Duodenal mucosa (tissue), 2 donors: ENCODE measurements around the gene TMEFF2.

Experiments used
- H3K27ac ChIP-seq: one replicate; pipeline ENCODE4 v1.7.0; 2013; ENCODE audit warnings: low read depth, low read length
- H3K27me3 ChIP-seq, 2 donors: one replicate each; pipeline ENCODE4 v1.7.0; 2013; ENCODE audit warnings: low read length in 2 of 2, control low read depth in 1 of 2; ENCODE audit not compliant: insufficient read depth in 2 of 2, control insufficient read depth in 1 of 2
- H3K36me3 ChIP-seq, 2 donors: one replicate each; pipeline ENCODE4 v1.7.0; 2013; ENCODE audit warnings: low read length in 2 of 2, control low read depth in 1 of 2; ENCODE audit not compliant: insufficient read depth in 2 of 2, control insufficient read depth in 1 of 2
- H3K4me1 ChIP-seq, 2 donors: one replicate each; pipeline ENCODE4 v1.7.0; 2013; ENCODE audit warnings: low read length in 2 of 2, control low read depth in 1 of 2; ENCODE audit not compliant: insufficient read depth in 2 of 2, control insufficient read depth in 1 of 2
- H3K4me3 ChIP-seq, 2 donors: one replicate each; pipeline ENCODE4 v1.7.0; 2013; ENCODE audit warnings: low read length in 2 of 2, low read depth in 1 of 2
- H3K9ac ChIP-seq, 2 donors: one replicate each; pipeline ENCODE4 v1.7.0; 2013; ENCODE audit warnings: low read length in 2 of 2, low read depth in 1 of 2
- H3K9me3 ChIP-seq, 2 donors: one replicate each; pipeline ENCODE4 v1.7.0; 2013; ENCODE audit warnings: low read length in 2 of 2, control low read depth in 1 of 2; ENCODE audit not compliant: control insufficient read depth in 1 of 2

TMEFF2 gene

DNA sequence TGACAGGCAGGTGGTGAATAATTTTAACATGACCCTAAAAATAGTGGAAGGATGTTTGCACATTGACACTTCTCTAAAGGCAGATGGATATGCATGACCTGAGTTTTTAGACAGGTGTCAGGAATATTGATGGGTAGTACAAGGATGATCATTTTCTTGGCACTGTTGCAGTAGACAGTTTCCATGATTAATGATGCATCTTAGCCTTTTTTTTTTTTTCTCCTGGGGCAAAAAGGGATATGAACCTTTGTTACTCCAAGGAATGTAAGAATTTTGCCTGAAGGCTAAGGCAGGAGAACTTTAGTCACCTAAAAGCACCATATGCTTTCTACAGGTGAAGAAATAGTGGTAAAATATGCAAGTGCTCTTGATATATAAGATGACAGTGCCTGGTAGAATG is 211.5 kb downstream of the TMEFF2 start:
- Histone ChIP-seq H3K4me1 (no peaks in the 10 kb centered on the region), H3K27ac (no peak overlapping the region), H3K4me3 (no peak overlapping the region), H3K9ac (no peak overlapping the region), H3K27me3 (no peaks in the 10 kb centered on the region), H3K36me3 (no peaks in the 10 kb centered on the region), H3K9me3 (no peaks in the 10 kb centered on the region)

DNA sequence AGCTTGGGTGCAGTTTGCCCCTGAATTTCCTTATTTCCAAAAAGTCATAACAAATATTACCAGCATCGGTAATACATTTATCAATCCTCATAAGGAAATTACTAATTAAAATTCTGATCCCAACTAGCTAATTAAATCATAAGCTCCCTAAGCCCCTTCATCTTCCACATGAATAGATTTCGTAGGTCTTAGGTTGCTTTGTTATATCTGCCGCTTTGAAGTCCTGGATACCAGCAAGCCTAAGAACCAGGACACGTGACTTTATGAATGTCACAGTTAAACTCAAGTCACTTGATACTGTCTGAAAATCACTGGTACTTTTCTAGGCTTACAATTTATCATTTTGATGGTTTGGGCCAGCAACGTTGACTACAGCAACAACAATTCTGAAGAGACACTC is 213.0 kb downstream of the TMEFF2 start:
- H3K9ac ChIP-seq = no peak overlapping the region
- H3K4me1 ChIP-seq = no peaks in the 10 kb centered on the region
- H3K27me3 ChIP-seq = no peaks in the 10 kb centered on the region
- no peak overlapping the region for H3K27ac ChIP-seq
- H3K36me3 ChIP-seq = no peaks in the 10 kb centered on the region
- no peaks in the 10 kb centered on the region for H3K9me3 ChIP-seq
- H3K4me3 ChIP-seq = no peak overlapping the region

DNA sequence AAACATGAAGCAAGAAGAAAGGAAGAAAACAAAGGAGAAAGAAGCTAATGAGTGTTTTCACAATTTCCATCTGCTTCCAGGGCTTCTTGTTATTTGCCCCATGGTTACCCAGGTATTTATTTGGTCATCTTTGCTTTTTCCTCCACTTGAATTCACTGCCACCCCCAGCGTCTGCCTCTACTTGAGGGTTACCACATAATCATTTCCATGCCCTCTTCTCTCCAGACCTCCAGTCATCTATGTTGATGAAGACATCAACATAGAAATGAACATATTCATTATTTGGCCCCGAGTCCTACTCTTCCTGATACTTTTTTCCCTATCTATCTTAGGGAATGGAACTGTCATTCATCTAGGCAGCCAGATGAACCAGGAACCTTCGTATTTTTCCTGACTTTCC is 214.2 kb downstream of the TMEFF2 start:
- Histone ChIP-seq H3K4me3 (no peak overlapping the region), H3K9ac (no peak overlapping the region), H3K27ac (no peak overlapping the region), H3K27me3 (no peaks in the 10 kb centered on the region), H3K4me1 (no peaks in the 10 kb centered on the region), H3K36me3 (no peaks in the 10 kb centered on the region), H3K9me3 (no peaks in the 10 kb centered on the region)

DNA sequence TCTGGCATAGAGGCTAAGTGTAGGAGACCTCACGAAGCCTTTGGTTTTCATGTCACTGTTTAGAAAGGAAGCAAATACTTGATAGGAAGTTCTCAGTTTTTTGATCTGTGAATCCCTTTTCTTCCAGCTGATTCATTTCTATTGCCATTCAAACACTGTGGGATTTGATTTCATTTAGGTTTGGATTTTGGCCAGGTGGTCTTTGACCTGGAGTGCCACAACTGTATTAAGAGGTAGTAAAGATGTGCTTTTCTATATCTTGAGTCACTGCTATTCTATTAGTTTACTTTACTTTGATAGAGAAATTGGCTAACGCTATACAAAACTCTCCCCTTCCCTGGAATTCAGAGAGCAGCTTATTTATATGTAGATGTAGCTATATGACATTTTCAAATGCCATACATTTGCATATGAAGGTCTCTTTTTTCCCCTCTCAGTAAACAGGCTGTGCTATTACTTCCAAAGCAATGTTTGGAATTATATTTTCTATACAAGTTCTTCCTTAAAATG is 215.5 kb downstream of the TMEFF2 start:
- H3K27me3 ChIP-seq = no peaks in the 10 kb centered on the region
- no peak overlapping the region for H3K4me3 ChIP-seq
- no peaks in the 10 kb centered on the region for H3K9me3 ChIP-seq

DNA sequence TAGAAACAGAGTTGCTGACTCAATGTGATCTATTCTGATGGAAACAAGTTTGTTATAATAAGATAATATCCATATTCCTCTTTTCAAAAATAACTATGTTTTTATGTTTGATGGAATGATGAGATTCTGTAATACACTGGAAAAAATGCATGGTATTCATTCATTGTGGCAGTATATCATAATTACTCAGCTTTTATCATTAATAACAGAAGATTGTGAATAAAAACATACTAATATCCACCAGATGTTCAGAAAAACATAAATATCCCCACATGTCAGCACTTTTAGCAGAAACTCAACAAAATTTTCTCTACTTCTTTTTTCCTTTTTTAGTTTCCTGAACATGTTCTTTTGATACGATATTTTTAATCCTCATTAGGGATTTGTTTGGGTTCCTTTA is 217.0 kb downstream of the TMEFF2 start:
- Histone ChIP-seq H3K4me3 (no peak overlapping the region), H3K36me3 (no peaks in the 10 kb centered on the region), H3K9ac (no peak overlapping the region), H3K27ac (no peak overlapping the region), H3K4me1 (no peaks in the 10 kb centered on the region), H3K9me3 (no peaks in the 10 kb centered on the region), H3K27me3 (no peaks in the 10 kb centered on the region)

More for the DNA sequence above, 215.5 kb downstream of the TMEFF2 start:
- H3K27ac ChIP-seq = no peak overlapping the region
- no peaks in the 10 kb centered on the region for H3K36me3 ChIP-seq
- no peak overlapping the region for H3K9ac ChIP-seq
- no peaks in the 10 kb centered on the region for H3K4me1 ChIP-seq

DNA sequence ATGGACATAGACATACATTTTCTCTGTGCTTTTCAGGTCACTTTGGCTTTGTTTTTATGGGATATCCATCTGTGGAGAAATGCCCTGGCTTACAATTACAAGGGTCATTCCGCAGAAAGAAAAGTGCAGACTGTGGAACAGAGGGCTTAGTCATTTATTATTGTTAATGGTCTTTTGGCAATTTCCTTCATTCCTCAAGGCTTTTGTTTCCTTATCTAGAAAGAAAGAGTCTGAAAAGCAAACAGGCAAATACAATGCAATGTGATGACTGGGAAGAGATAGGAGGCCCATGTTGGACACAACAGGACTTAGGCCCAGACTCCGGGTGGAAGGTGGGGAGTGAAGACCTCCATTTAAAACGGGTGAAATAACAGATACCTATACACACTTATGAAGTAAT is 218.3 kb downstream of the TMEFF2 start:
- H3K27me3 ChIP-seq = no peaks in the 10 kb centered on the region
- no peak overlapping the region for H3K4me3 ChIP-seq
- H3K36me3 ChIP-seq = no peaks in the 10 kb centered on the region
- no peak overlapping the region for H3K9ac ChIP-seq
- no peaks in the 10 kb centered on the region for H3K4me1 ChIP-seq
- H3K27ac ChIP-seq = no peak overlapping the region
- H3K9me3 ChIP-seq = no peaks in the 10 kb centered on the region

DNA sequence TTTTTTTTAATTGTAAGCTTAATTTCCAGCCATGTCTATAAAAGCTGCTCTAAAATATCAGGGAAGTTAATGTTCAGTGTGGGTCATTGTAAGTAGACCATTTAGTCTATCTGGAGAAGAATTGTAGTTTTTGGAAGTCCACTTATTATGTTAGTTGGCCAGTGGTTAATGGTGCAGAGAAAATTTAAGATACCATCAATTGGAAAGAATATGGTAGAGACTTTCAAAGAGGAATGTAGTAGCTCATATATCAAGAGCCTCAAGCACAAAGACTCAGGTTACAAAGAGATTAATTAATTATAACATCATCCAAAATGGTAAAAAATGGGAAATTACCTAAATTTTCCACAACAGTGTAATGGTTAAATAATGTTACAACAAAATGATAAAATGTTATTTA is 220.1 kb downstream of the TMEFF2 start:
- Histone ChIP-seq H3K4me3 (no peak overlapping the region), H3K36me3 (no peaks in the 10 kb centered on the region), H3K27ac (no peak overlapping the region), H3K9ac (no peak overlapping the region), H3K9me3 (no peaks in the 10 kb centered on the region), H3K4me1 (no peaks in the 10 kb centered on the region), H3K27me3 (no peaks in the 10 kb centered on the region)

DNA sequence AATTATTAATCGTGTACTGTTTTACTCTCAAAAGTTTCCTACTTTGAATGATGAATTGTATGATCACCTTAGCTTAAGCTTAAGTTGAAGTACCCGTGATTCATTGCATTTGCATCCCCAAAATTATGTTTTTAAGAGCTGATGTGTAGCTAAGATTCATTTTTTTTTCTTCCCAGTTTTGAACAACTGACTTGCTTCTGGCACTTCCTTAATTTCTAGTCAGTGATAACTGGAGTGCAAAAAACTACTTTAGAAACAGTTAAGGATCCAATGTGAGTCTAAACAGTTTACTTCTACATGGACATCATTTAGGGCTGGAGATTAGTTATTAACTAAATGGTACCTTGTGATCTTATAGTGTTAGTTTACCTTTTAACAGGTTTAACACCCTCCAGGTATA is 223.9 kb downstream of the TMEFF2 start:
- Histone ChIP-seq H3K4me3 (no peak overlapping the region), H3K36me3 (no peaks in the 10 kb centered on the region), H3K27me3 (no peaks in the 10 kb centered on the region), H3K4me1 (no peaks in the 10 kb centered on the region), H3K9ac (no peak overlapping the region), H3K9me3 (no peaks in the 10 kb centered on the region), H3K27ac (no peak overlapping the region)

DNA sequence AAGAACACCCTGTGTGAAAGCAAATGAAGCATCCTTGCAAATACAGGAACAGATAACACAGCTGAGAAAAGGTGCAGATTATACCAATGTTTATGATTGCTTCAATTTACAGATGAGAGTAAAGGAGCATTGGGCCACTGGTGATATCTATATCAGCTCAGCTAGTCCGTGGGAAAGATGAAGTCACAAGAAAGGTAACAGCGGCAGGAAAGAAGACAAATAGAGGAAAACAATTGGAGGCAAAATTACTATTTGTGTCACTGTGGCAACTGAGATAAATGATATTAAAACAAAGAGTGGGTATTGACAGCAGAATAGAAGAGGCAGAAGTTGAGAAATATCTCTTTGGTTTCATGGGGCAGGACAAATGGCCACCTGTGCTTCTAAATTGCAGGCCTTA is 226.6 kb downstream of the TMEFF2 start:
- Histone ChIP-seq H3K4me1 (no peaks in the 10 kb centered on the region), H3K27ac (no peak overlapping the region), H3K9me3 (no peaks in the 10 kb centered on the region), H3K9ac (no peak overlapping the region), H3K4me3 (no peak overlapping the region), H3K27me3 (no peaks in the 10 kb centered on the region), H3K36me3 (no peaks in the 10 kb centered on the region)

DNA sequence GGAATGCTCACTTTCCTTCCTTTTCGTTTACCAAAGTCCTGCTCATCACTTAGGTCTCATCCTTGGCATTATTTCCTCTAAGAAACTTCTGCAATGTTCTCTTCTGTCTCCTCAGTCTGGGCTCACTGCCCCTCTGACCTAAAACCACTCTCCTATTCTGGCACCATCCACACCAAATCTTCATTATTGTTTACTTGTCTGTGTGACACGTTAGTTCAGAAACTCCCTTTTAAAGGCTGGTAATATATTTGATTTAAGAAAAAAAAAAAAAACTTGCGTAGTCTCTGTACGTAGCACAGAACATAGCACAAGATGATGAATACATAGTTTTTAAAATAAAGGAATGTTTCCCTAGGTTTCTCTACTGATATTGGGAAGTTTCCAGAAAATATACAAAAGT is 229.0 kb downstream of the TMEFF2 start:
- no peak overlapping the region for H3K9ac ChIP-seq
- no peak overlapping the region for H3K4me3 ChIP-seq

DNA sequence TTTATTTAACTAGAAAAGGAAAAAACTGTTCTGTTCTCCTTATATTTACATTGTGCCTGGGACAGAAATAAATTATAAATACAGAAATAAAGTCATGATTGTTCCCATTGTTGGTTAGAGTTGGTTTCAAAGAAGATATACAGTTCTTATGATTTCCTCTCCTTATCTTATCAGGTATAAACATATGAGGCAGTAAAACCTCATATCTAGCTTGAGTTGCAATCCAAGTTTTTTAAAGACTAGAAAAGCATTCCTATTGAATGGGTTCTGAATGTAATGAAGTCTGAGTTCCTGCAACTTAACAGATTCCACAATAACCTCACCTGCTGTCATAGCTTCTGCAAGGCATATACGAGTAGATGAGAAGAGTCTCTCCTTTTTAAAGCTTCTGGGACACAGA is 233.2 kb downstream of the TMEFF2 start:
- H3K9ac ChIP-seq = no peak overlapping the region
- no peak overlapping the region for H3K27ac ChIP-seq
- no peak overlapping the region for H3K4me3 ChIP-seq
- H3K27me3 ChIP-seq = no peaks in the 10 kb centered on the region
- H3K4me1 ChIP-seq = peaks cover 0 to 3% of the 10 kb centered on the region in 2 donors
- no peaks in the 10 kb centered on the region for H3K9me3 ChIP-seq
- H3K36me3 ChIP-seq = no peaks in the 10 kb centered on the region

More for the DNA sequence above, 229.0 kb downstream of the TMEFF2 start:
- H3K27me3 ChIP-seq = no peaks in the 10 kb centered on the region
- no peaks in the 10 kb centered on the region for H3K36me3 ChIP-seq
- H3K27ac ChIP-seq = no peak overlapping the region
- H3K9me3 ChIP-seq = no peaks in the 10 kb centered on the region
- H3K4me1 ChIP-seq = peaks cover 0 to 3% of the 10 kb centered on the region in 2 donors
